GM20431 (cell line): ENCODE data around the gene TMPRSS4.

Experiments used
- in situ Hi-C: fragments of 300-500 bp; cut with MseI, MboI; formaldehyde crosslinking; loops from one replicate; pipeline ENCODE4 v1.15.0; 2020; ENCODE audit warnings: low sequenced_read_pairs; ENCODE audit not compliant: unreplicated experiment

Gene TMPRSS4

DNA sequence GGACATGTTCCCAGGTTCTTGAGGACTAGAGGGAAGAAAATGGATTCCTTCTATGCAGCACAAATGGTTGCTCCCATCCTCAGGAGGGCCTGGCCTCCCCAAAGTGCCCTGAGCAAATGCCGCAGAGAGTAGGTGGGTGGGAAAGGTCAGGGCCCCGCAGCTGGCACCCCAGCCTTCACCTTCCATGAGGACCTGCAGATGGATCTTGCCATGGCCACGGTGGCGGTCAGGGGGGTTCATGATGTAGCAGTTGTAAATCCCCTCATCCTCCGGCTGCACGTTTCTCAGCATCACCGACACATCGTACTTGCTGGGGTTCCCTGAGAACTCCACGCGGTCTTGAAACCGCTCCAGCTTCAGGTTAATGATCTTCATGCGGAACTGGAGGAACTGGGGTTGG lies 91.0 kb downstream of the TMPRSS4 start:
- in situ Hi-C loops, result no loop called here

DNA sequence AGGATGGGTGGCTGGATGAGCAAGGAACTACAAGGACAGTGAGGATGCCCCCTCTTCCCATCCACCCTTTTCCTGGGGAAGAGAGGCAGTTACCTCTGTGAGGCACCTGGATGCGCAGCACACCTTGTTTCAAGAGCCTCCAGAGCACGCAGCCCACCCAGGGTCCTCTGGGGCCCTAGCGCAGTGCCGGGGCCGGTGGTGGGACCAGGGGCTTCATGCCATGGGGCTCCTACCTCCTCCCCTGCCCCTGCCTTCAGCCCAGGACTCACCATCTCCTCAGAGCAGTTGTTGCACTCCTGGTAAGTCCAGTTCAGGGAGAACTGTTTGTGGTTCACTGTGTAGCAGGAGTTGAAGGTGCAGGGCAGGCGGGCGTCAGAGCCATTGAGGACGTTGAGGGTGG lies 91.4 kb downstream of the TMPRSS4 start:
- in situ Hi-C loops, result no loop called here

DNA sequence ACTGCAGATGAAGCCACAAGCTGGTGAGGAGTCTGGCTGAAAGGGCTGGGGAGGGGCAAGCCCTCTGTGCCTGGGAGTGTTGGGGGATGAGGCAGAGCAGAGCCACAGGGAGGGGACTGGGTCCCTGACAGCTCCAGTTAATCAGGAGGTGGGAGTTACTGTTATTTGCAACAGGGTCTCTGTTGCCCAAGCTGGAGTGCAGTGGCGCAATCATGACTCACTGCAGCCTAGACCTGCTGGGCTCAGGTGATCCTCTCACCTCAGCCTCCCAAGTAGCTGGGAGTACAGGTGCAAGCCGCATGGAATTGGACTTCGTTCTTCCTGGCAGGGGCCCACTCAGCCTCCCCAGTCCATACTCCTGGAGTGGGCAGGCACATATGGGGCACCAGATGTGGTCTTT lies 91.9 kb downstream of the TMPRSS4 start:
- in situ Hi-C loops, result no loop called here

DNA sequence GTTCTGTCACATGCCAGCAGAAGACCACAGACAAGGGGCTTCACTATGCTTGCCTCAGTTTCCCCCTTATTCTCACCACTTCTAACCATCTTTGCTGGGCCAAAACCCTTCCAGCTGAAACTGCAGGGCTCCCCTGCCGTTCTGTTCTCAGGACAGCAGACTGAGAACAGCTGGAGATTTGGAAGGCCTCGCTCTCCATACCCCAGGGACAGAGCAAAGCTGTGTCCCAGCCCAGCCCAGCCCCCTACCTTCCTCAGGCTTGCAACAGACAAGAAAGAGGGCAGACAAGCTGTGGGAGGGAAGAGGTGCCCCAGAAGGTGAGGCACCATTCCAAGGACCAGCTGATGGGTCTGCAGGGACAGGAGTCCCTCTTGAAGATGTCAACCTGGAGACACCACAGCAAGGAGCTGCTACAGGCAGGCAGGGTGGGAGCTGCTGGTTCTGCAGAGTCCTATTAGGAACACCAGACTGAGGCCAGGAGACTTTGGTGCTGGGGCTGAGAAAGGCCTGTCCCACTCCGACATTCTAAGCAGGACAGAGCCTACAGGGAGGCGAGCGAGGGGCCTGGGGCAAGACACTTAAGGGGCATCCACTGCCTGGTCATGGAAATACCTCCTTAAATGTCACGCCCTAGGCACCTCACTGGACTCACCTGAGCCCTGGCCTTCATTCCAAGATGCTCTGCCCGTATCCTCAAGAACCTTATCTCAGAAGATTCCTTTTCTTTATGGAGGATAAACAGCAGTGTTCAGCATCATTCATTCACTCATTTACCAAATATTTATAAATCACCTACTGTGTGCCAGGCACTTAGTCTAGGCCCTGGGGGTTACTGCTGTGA lies 92.6 kb downstream of the TMPRSS4 start:
- in situ Hi-C loops, result no loop called here

DNA sequence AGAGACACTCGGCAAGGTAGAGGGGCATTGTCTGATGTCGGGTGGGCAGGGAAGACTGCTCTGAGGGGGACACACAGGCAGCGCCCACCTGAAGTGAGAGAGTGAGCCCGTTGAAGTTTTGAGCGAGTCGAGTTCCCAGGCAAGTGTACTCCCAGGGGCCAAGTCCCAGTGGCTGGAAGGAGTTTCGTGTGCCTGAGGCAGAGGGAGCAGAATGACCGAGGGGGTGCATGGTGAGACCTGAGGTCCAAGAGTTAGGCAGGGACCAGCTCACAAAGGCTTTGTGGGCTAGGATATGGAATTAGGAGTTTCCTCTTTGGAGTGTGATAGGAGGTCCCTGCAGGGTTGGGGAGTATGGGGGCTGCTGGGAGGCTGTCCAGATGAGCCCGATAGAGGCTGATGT lies 93.4 kb downstream of the TMPRSS4 start:
- in situ Hi-C loops, result no loop called here

DNA sequence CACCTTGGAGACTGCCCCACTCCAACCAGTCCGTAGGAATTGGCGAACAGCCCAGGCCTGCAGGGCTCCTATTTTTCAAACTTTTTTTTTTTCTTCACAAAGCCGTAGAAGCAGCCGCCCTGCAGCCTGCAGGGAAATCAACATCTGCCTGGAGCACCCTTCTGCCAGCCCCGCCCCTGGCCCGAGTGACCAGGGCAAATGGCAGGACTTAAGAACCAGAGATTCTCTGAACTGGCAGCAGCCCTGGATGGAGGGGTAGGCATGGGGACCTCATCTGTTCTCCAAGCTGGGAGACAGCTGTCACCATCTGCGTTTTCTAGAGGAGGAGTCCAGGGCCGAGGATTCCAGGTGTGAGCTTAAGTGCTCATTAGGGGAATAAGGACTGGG lies 94.0 kb downstream of the TMPRSS4 start:
- in situ Hi-C loops, result no loop called here
